Measurements from ENCODE around the gene ZNF514.
A peak's percentile ranks its signal among the peaks of the same experiment; 100 is the strongest.
"Not testable (repeated sequence)": the region's sequence is repeated elsewhere in the genome, so short reads cannot be mapped to it uniquely, and the experiment has no call there.

ZNF514 gene

DNA sequence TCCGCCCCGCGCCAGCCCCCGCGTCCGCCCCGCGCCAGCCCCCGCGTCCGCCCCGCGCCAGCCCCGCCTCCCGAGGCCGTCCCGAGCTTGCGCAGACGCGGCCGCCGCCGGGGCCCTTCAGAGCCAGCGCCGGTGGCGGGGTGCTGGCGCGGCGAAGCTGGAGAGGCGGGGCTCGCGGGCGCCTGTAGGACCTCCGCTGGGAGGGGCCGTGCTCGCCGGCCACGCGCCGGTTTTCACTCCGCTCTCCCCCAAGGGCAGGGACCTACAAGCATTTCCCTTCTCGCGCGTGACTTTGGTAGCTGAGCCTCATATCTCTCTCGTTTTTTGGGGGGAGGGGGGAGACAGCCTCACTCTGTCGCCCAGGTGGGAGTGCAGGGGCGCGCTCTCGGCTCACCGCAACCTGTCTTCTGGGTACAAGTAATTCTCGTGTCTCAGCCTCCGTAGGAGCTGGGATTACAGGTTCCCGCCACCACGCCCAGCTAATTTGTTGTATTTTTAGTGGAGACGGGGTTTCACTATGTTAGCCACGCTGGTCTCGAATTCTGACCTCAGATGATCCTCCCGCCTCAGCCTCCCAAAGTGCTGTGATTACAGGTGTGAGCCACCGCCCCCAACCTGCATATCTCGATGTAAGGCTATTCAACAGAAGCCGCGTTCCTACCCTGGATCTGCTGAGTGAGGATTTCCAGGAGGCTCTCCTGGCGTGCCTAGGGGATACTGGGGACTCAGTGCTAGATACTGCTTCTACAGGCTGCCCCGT lies at the start of gene ZNF514:
Gene ZNF514, minus strand, starts transcription at position 159 of the 760 bp plus-strand sequence. CDS start 6,595 bp downstream, outside the sequence.
- FAIRE-seq, result no peak
- DNase-seq (ENCODE audit: low spot score), result peak; percentile 85

DNA sequence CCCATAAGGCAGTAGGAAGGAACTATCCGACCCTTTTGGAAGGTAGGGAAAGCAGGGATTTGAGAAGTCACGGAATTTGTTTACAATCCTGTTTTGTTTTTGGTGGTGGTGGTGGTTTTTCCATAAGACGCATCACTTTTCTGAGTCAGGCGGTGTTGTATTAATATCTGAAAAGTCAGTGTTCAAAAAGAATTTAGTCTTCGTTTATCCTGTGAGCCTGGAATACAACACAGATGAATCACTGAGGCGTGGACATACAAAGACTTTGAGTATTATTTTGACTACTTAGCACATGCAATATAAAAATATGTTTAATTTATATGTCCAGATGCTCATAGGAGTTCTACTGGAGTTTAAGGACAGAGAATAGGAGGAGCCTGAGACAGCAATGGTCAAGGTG lies 48.5 kb upstream of the ZNF514 start:
- FAIRE-seq (no peak), DNase-seq (ENCODE audit: low spot score) (no peak)

- DNase-seq (ENCODE audit: low spot score), result peak; percentile 99
- peak; percentile 96 for FAIRE-seq
These were observed 47.7 kb upstream of the ZNF514 start, which contains the start of gene ZNF892 for GRCh38 chr2:95207111-95207961. Gene ZNF892 (plus strand): TSS chr2:95207521. CDS start chr2:95207816, 295 bp downstream.

DNA sequence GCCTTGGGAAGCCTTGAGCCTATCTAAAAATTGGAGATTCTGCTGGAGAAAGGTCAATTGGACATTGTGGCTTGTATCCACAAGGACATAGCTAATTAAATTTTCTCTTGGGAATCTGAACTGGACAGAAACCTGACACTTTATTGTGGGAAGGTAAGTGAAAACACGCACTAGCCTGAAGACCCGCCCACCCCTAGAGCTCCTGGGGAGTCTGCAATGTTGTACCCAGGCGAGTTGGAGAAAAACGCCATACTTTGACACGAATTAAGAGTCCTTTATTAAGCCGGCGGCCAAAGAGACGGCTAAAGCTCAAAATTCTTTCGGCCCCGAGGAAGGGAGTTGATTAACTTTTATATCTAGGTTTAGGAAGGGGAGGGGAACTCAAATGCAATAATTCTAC lies 46.4 kb upstream of the ZNF514 start:
- no peak for FAIRE-seq

DNA sequence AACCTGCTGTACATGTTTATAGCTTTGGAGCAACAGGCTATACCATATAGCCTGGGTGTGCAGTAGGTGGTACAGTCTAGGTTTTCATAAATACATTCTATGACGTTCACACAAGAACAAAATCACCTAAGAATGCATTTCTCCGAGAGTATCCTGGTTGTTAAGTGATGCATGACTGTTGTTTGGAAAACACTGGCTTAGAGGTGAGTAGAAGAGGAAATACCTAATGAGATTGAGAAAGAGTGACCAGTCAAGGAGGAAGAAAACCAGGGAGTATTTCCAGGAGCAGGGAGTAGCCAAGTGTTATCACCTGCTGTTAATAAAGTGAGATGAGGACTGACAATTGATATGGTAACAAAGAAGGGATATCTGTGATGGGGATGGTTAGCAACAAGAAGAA lies 44.7 kb upstream of the ZNF514 start:
- no peak for FAIRE-seq
- no peak for DNase-seq (ENCODE audit: low spot score)

More for the DNA sequence above, 46.4 kb upstream of the ZNF514 start:
- DNase-seq (ENCODE audit: low spot score), result no peak

DNA sequence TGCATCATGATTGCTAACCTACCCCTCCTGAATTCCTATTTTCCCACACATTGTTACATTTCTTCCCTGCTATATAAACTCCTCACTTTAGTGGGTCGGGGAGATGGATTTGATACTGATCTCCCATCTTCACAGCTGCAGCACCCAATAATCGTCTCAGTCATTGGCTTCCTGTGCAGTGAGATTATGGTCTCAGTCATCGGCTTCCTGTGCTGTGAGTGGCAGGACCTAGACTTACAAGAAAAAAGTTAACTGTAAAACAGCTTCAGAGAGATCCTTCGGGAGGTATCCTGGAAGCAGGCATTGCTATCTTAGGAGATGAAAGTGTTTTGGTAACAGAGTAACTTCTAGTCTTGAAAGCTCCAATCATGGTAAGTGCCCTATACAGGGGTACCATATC lies 44.3 kb upstream of the ZNF514 start:
- FAIRE-seq (no peak), DNase-seq (ENCODE audit: low spot score) (no peak)

GRCh38 chr2:95192956-95193355 lies 33.3 kb upstream of the ZNF514 start:
- FAIRE-seq; DNase-seq (ENCODE audit: low spot score): not testable (repeated sequence)

DNA sequence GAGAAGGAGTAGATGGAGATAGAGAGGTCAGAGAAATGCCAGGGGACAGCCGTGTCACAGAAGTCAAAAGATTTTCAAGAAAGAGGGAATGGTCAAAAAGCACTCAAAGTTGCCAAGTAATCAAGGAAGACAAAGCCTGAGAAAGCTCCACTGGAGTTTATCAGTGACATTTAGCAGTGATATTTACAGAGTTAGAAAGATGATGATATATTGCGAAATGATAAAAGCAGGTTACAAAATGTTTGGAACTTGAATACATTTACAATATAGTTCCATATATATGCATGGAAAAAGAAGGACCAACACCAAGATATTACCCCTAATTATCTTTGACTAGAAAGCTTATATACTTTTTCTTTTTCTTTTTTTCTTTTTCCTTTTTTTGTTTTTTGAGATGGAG lies 26.3 kb upstream of the ZNF514 start:
- FAIRE-seq, result no peak
- DNase-seq (ENCODE audit: low spot score), result no peak

DNA sequence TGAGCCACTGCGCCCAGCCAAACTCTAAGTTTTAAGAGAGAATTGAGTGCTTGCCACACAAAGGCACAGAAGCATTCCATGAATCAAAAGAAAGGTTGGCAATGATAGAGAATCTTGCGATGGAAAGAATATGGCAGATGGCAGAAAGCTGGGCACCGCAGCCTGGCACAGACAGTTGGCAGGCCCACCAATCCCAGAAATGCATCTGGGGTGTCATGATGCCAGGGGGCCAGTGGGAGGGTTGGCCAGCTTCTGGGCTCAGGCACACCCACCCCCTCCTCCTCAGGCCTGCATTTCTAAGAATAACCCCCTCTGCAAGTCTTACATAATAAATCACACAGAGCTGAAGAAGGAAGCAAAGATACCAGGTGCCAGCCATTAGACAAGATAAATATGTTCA lies 25.5 kb upstream of the ZNF514 start:
- DNase-seq (ENCODE audit: low spot score) (no peak), FAIRE-seq (no peak)

DNA sequence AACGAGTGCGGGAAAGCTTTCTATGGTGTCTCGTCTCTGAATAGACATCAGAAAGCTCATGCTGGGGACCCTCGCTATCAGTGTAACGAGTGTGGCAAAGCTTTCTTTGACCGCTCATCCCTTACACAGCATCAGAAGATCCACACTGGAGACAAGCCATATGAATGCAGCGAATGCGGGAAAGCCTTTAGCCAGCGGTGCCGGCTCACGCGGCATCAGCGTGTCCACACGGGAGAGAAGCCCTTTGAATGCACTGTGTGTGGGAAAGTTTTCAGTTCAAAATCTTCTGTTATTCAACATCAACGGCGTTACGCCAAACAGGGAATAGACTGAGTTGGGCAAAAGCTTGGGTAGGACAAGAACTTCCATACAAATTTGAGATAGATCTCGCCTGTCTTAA lies 22.1 kb upstream of the ZNF514 start:
- DNase-seq (ENCODE audit: low spot score) (no peak), FAIRE-seq (no peak)

DNA sequence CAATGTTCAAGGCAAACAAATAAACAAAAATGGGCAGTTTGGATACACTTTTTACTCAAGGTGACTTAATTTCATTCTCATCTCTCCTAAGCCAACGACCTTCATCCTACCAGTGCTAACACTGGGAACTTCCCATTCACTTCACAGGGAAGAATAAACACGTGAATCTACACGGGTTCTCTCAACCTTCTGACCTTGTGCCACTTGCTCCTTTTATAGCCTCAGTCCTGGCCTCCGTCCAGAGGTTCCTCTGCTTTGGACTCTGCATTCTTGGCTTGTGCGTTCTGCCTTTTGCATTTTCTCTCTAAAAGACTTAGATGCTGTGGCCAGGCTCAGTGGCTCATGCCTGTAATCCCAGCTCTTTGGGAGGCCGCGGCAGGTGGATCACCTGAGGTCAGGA lies 19.8 kb upstream of the ZNF514 start:
- DNase-seq (ENCODE audit: low spot score) (no peak), FAIRE-seq (no peak)

DNA sequence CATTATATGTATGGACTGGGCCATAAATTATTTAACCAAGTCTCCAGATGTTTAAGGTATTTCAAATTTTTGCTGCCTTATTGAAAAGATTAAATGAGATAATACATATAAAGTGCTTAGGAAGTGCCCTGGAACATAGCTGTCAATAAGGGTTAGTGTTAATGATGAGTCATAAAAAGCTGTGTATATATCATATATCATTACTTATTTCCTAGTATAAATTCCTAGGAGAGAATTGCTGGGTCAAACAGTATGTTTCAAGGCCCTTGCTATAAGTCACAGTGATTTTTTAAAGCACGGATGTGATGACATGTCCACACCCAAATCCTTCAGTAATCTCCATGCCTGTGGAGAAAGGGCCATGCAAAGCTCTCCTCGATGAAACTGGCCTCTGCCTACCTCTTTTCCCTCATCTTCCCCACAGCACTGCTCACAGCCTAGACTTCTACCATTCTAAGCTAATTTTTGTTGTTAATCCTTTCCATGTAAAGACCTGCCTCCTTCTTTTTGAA lies 14.4 kb upstream of the ZNF514 start:
- no peak for FAIRE-seq
- no peak for DNase-seq (ENCODE audit: low spot score)

DNA sequence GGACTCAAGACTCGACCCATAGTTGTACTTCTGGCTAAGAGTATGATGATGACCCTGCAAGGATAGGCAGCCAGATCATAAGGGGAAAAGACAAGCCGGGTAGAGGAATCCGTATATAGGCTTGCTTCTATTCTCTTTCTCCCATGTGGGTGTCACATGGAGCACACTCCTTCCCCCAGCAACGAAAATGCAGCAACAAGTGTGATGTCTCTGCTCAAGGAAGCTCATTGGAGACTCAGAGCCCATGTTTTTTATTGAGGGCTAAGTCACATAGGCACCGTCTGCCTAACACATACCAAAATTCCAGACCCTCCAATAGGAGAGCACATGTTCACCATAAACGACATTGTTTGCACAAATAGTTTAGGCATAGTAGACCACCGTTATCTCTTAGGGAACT lies 12.3 kb upstream of the ZNF514 start:
- no peak for DNase-seq (ENCODE audit: low spot score)
- FAIRE-seq, result peak; percentile 50

- FAIRE-seq, result no peak
- no peak for DNase-seq (ENCODE audit: low spot score)
These were observed 6.6 kb upstream of the ZNF514 start for GRCh38 chr2:95166065-95166763.

DNA sequence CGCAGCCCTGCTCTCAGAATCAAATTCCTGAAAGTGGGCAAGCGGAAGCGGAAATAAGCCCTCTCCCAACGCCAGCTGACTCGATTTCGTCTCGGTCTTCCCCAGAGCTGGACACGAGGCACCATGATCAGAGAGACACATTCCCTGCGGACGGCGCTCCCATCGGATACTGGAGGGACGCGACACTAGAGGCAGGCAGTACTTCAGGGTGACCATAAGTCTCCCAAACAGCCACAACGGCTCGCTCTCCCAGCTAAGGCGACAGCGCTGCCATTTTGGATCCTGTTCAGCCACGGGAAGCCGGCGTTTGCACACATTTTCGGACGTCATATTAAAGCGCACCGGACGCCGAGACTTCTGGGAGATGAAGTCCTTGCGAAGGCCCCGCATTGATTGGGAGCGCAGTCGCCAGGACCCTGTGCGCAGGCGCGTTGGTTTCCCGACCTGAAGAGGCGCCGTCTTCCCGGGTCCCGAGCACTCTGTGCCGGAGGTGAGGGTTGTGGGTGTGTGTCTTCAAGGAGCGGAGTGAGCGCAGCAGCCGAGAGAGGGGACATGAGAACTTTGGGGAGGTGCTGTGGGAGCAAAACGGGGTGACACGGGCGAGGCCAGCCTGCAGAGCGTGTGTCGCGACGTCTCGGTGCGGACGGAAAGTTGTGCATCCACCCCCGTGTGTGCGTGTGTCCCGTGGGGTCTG lies 5.9 kb upstream of the ZNF514 start, which contains the start of gene ZNF2:
Gene ZNF2, plus strand, starts transcription at position 439 of the 694 bp plus-strand sequence. CDS start 10,418 bp downstream, outside the sequence.
- FAIRE-seq (peak; percentile 78), DNase-seq (ENCODE audit: low spot score) (peak; percentile 100)

DNA sequence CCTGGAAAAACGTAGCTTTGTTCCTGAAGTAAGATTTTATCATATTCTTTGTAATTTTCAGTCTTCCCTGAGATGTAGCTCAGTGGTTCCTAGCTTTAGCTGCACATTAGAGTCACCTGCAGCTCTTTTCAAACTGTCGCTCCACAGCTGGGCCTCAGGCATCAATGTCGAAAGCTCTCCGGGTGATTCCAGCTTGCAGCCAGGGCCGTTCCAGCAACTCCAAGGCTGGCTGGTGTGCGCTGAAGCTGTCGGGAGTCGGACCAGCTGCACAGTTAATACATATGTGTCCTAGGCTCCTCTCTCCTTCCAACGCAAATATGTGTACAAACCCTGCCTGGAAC lies 5.4 kb upstream of the ZNF514 start:
- no peak for FAIRE-seq
- DNase-seq (ENCODE audit: low spot score), result no peak

GRCh38 chr2:95158891-95159619 lies 593 bp downstream of the ZNF514 start:
- FAIRE-seq (no peak), DNase-seq (ENCODE audit: low spot score) (peak; percentile 66)

- no peak for FAIRE-seq
These were observed 1.2 kb downstream of the ZNF514 start for GRCh38 chr2:95158441-95158840.

GRCh38 chr2:95149397-95149984 lies 10.2 kb downstream of the ZNF514 start:
- no peak for DNase-seq (ENCODE audit: low spot score)
- no peak for FAIRE-seq

More at GRCh38 chr2:95158441-95158840, 1.2 kb downstream of the ZNF514 start:
- DNase-seq (ENCODE audit: low spot score), result no peak

DNA sequence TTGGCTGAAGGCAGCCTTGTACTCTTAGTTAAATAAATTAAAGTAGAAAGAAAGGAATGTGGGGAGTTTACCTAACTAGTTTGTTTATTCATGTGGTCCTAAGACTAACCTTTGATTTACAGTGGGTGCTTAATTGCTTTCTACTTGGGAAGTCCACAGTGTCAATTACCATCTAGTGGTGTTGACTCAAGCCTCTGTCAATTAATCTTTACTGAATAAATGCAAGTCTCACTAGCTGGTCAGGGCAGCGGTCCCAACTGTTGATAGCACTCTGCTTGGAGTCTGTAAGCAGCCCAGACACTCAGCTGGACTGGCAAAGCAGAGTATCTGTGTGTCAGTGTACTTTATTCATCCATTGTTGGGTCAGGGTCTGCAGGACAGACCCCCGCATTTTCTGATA lies 15.8 kb downstream of the ZNF514 start:
- FAIRE-seq (no peak), DNase-seq (ENCODE audit: low spot score) (no peak)
